HUES6 (cell line): Measurements from ENCODE around the gene BRAT1.
"Not testable (repeated sequence)": the region's sequence is repeated elsewhere in the genome, so short reads cannot be mapped to it uniquely, and the experiment has no call there.

Experiments used
- H3K27ac ChIP-seq: 2 replicates; pipeline ENCODE4 v1.7.0; 2013; ENCODE audit warnings: low read depth, mild to moderate bottlenecking, low read length, inconsistent platforms
- H3K27me3 ChIP-seq: 2 replicates; pipeline ENCODE4 v1.6.1; 2013; ENCODE audit warnings: low read length; ENCODE audit not compliant: control insufficient read depth, insufficient read depth
- H3K36me3 ChIP-seq: 2 replicates; pipeline ENCODE4 v1.6.1; 2013; ENCODE audit warnings: low read length; ENCODE audit not compliant: control insufficient read depth, insufficient read depth
- H3K4me1 ChIP-seq: 2 replicates; pipeline ENCODE4 v1.6.1; 2013; ENCODE audit warnings: low read length; ENCODE audit not compliant: control insufficient read depth, insufficient read depth
- H3K4me3 ChIP-seq: 2 replicates; pipeline ENCODE4 v1.5.1; 2013; ENCODE audit warnings: low read depth, low read length
- H3K9ac ChIP-seq: one replicate; pipeline ENCODE4 v1.6.1; 2013; ENCODE audit warnings: mild to moderate bottlenecking, low read length
- H3K9me3 ChIP-seq: 2 replicates; pipeline ENCODE4 v1.6.1; 2013; ENCODE audit warnings: low read depth, low read length; ENCODE audit not compliant: control insufficient read depth, insufficient read depth

Gene BRAT1

DNA sequence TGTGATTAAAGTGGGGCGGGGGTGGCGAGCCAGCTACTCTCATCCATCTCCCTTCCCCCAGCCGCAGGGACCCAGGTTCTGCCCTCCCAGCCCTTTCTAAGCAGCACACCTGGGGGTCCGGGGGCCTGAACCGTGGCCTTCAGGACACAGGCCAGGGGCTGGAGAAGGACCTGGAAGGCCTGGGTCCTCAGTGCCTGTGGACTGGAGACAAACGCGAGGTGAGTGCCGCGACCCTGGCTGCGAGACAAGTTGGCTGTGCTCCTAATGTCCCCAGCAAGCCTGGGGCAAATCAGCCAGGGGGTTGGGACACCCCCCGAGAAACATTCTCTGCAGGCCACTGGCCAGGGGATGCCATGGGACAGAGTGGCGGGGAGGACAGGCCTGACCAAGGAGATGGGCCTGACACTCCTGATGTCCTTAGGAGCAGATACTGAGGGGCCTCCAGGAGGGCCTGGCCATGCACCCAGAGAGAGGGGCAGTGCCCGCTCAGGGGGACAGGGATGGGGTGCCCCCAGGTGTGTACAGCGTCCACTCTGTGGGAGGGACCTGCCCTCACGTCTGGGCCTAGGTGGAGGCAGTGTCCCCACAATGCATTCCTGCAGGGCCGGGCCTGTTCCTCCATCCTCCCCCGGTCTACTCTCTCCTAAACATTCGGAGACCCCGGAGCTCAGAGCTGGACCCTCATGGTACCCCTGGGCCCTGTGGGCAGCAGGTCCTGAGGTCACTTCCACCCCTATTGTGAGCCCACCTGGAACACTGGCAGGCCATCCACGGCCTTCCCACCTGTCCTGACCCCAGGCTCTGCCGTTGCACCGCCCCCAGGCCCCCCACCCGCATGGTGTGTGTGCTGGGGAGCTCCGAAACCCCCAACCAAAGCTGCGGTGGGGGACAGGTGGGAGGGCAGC, 13.1 kb downstream of the BRAT1 start:
- Histone ChIP-seq H3K4me3 (no peak overlapping the region), H3K27me3 (no peaks in the 10 kb centered on the region), H3K4me1 (no peaks in the 10 kb centered on the region), H3K9ac (no peak overlapping the region), H3K27ac (no peak overlapping the region), H3K36me3 (peaks cover 88% of the 10 kb centered on the region), H3K9me3 (no peaks in the 10 kb centered on the region)

DNA sequence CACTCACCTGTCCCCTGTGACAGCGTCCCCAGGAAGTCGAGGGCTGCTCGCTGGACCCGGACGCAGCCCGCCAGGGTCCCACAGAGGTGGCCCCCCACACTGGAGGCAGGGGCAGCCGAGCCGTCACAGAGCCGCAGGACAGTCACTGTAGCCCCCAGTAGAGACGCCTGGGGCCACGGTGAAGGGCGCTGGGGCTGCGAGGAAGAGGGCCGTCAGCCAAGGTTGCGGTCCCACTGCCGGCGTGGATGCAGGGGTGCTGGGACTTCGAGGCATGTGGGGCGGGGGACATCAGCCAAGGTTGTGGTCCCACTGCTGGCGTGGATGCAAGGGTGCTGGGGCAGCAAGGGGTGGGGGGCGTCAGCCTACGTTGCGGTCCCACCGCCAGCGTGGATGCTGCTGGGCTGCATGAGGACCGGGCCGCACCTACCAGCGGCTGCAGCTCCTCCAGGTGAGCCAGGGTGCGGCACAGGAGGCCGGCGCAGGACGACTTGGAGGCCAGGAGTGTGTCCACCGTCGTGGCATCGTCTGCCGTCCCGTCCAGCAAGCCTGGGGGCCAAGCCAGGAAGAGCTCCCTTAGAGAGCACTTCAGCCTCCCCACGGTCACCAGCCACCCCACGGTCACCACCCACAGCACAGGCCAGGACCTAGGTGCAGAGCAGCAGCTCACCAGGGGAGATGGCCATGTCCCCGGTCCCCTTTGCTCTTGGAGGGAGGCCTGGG, 13.9 kb downstream of the BRAT1 start:
- Histone ChIP-seq H3K4me1 (no peaks in the 10 kb centered on the region), H3K36me3 (peaks cover 81% of the 10 kb centered on the region), H3K9ac (no peak overlapping the region), H3K27ac (no peak overlapping the region), H3K27me3 (no peaks in the 10 kb centered on the region), H3K9me3 (no peaks in the 10 kb centered on the region), H3K4me3 (no peak overlapping the region)

DNA sequence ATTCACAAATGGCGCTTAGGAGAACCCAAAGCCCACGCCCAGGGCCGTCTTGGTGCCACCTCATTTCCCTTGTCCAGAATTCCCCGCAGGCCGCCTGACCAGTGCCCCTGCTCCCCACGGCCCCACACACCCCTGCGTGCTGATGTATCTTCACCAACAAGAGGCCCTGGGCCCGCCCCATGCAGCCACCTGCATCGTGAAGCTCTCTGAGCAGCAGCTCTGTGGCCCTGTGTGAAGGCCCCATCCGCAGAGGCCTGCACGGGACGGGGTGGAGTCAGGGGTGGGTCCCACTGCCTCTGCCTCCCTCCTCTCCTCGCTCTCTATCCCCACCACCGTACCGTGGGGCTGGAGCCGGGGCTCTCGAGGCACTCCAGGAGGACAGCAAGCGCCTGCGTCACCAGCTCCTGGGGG, 14.7 kb downstream of the BRAT1 start:
- Histone ChIP-seq H3K27me3 (no peaks in the 10 kb centered on the region), H3K9me3 (no peaks in the 10 kb centered on the region), H3K4me1 (no peaks in the 10 kb centered on the region), H3K4me3 (no peak overlapping the region), H3K27ac (no peak overlapping the region), H3K36me3 (peaks cover 73% of the 10 kb centered on the region), H3K9ac (no peak overlapping the region)

DNA sequence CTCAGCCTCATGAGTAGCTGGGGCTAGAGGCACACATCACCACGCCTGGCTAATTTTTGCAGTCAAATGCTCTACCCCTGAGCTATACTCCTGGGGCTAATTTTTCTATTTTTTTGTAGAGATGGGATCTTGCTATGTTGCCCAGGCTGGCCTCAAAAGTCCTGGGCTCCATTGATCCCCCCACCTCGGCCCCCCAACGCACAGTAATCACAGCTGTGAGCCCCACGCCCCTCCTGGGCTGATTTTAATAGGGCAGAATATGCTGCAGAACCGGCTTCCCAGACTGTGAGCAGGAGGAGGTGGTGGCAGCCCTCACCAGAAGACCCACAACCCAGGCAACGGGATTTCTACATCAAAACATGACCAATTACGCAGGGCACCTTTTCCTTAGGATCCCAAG, 15.2 kb downstream of the BRAT1 start:
- H3K9me3 ChIP-seq: no peaks in the 10 kb centered on the region
- no peak overlapping the region for H3K27ac ChIP-seq
- H3K4me1 ChIP-seq: no peaks in the 10 kb centered on the region
- peaks cover 72% of the 10 kb centered on the region for H3K36me3 ChIP-seq
- no peaks in the 10 kb centered on the region for H3K27me3 ChIP-seq
- H3K9ac ChIP-seq: no peak overlapping the region
- no peak overlapping the region for H3K4me3 ChIP-seq

DNA sequence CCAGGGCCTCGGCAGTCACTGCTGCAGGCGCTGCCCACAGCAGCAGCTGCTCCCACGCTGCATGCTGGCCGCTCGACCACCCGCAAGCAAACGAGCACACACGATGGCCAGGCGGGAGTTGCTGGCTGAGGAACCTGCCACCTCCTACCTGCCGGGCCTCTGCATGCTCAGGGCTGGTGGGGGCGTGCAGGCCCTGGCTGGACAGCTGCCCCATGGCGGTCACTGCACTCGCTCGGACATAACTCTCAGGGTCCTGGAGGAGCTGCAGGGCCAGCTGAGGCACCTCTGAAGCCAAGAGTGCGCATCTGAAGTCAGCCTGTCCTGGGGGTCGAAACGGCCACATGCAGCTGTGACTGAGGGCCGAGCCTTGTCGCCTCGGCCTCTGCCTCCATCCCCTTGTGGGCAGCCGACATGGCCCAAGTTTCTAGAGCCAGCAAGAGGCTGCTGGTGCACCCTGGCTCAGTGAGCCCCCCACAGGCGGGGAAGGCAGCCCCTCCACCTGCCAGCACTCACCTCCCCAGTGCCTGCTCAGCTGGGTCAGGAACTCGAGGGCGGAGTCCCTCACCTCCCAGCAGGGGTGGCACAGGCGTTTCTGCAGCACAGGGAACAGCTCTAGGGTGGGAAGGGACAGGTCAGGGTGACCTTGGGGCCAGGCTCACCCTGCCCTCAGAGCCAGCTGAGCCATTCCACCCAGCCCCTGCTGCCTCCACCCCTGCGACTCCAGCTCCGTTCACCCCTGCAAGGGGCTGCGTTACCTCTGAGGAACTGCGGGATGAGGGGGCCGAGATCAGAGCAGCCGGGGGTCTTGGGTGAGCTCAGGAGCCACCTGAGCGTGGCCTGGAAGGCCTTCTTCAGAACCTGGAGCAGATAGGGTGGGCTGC, 16.1 kb downstream of the BRAT1 start:
- H3K27ac ChIP-seq: no peak overlapping the region

DNA sequence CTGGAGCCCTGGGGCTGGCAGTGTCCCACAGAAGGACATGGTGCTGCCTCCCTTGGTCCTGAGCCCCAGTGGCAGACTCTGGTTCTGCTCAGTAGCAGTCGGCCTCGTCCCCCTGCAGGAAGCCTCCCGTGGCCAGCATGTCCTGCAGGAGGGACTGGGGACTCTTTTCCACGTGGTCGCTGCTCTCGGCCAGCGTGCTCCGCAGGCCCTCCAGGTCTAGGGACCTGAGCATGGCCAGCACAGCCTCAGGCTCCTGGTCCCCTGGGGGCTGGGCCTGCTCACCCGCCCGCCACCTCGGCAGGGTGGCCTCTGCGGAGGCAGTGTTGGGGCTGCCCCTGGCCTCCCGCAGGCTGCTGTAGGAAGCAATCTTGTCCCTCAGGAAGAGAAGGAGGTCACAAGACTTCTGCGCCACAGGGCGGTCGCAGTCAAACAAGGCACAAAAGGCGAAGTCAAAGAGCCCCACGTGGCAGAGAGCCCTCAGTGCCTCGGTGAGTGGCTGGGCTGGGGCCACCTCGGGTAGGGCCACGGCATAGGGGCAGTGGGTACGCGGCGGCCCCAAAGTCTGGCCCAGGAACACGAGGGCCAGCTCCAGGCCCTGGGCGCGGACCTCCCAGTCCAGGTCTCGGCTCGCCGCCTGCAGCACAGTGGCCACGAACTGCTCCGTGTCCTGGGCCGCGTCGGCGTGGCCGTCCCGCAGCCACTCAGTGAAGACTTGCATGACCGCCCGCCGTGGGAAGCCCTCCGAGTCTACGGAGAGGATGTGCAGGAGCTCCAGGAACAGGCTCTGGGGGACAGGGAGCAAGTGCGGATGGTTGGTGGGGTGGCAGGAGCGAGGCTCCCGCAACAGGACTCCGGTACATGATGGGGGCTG, 17.1 kb downstream of the BRAT1 start:
- no peaks in the 10 kb centered on the region for H3K9me3 ChIP-seq

More for the DNA sequence above, 16.1 kb downstream of the BRAT1 start:
- H3K4me1 ChIP-seq: no peaks in the 10 kb centered on the region
- H3K4me3 ChIP-seq: no peak overlapping the region
- H3K27me3 ChIP-seq: no peaks in the 10 kb centered on the region
- peaks cover 64% of the 10 kb centered on the region for H3K36me3 ChIP-seq
- no peaks in the 10 kb centered on the region for H3K9me3 ChIP-seq
- no peak overlapping the region for H3K9ac ChIP-seq

DNA sequence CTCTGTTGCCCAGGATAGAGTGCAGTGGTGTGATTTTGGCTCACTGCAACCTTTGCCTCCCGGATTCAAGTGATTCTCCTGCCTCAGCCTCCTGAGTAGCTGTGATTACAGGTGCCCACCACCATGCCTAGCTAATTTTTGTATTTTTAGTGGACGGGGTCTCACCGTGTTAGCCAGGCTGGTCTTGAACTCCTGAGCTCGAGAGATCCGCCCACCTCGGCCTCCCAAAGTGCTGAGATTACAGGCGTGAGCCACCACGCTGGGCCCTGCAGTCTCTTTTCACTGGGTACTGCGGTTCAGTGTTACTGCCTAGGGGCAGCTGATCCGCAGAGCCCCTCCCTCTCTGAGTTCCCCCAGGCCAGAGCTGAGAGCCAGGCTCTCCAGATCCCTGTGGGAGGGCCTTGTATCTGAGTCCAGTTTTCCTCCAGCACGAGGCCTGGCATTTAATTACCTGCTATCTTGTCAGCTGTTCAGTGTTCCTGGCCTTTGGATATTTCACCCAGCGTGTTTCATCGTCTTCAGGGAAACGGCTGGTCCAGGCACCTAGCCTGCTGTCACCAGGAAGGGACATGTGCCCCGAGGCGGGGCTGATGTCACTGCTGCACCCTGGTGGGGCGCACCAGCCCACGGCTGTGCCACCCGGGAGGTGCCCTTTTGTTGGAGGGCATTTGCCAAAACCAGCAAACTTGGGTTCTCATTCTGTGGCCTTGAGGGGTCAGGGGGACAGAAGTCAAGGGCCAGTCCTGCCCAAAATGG, 19.3 kb downstream of the BRAT1 start:
- H3K9ac ChIP-seq, H3K27ac ChIP-seq, H3K9me3 ChIP-seq, H3K27me3 ChIP-seq, H3K4me1 ChIP-seq, H3K4me3 ChIP-seq: not testable (repeated sequence)
- peaks cover 33% of the 10 kb centered on the region for H3K36me3 ChIP-seq

More for the DNA sequence above, 17.1 kb downstream of the BRAT1 start:
- Histone ChIP-seq H3K27me3 (no peaks in the 10 kb centered on the region), H3K27ac (no peak overlapping the region), H3K9ac (no peak overlapping the region), H3K36me3 (peaks cover 54% of the 10 kb centered on the region), H3K4me1 (no peaks in the 10 kb centered on the region), H3K4me3 (no peak overlapping the region)

DNA sequence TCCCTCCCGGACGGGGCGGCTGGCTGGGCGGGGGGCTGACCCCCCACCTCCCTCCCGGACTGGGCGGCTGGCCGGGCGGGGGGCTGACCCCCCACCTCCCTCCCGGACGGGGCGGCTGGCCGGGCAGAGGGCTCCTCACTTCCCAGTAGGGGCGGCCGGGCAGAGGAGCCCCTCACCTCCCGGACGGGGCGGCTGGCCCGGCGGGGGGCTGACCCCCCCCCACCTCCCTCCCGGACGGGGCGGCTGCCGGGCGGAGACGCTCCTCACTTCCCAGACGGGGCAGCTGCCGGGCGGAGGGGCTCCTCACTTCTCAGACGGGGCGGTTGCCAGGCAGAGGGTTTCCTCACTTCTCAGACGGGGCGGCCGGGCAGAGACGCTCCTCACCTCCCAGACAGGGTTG, 21.1 kb downstream of the BRAT1 start:
- H3K27ac ChIP-seq, H3K4me1 ChIP-seq, H3K9me3 ChIP-seq, H3K9ac ChIP-seq, H3K27me3 ChIP-seq, H3K4me3 ChIP-seq: not testable (repeated sequence)
- peaks cover 16% of the 10 kb centered on the region for H3K36me3 ChIP-seq

DNA sequence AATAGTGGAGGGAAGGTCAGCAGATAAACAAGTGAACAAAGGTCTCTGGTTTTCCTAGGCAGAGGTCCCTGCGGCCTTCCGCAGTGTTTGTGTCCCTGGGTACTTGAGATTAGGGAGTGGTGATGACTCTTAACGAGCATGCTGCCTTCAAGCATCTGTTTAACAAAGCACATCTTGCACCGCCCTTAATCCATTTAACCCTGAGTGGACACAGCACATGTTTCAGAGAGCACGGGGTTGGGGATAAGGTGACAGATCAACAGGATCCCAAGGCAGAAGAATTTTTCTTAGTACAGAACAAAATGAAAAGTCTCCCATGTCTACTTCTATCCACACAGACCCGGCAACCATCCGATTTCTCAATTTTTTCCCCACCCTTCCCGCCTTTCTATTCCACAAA, 21.8 kb downstream of the BRAT1 start:
- not testable (repeated sequence) for H3K9me3 ChIP-seq, H3K27ac ChIP-seq, H3K27me3 ChIP-seq, H3K9ac ChIP-seq, H3K4me3 ChIP-seq
- Histone ChIP-seq H3K36me3 (peaks cover 13% of the 10 kb centered on the region), H3K4me1 (peaks cover 15% of the 10 kb centered on the region)

DNA sequence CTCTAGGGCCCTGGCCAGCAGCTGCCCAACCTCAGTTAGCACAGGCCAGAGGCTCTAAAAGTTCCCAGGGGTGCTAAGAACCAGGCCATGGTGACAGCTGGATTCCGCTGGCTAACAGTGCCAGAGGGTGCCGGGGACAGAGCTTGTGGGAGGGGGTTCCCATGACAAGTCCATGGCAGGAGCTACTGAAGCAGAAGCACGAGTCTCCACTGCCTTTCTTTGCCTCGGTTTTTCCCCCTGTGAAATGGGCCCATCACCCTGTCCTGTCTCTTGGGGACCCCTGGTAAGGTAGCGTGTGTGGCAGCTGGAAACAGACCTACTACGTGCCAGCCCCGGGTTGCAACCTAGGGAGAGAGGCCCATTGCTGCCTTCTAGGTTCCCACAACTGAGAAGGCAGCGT, 22.5 kb downstream of the BRAT1 start:
- not testable (repeated sequence) for H3K27ac ChIP-seq, H3K36me3 ChIP-seq

More for the DNA sequence above, 22.5 kb downstream of the BRAT1 start:
- peaks cover 22% of the 10 kb centered on the region for H3K4me1 ChIP-seq
- H3K9me3 ChIP-seq, H3K27me3 ChIP-seq, H3K4me3 ChIP-seq, H3K9ac ChIP-seq: not testable (repeated sequence)
